ENCODE results near the gene CCL11.

- TF ChIP-seq ZNF589 (CRISPR knock-in tag; conservative IDR thresholded peaks at IDR 0.05) = no peak
- no peak for TF ChIP-seq FOSL1 (CRISPR knock-in tag; IDR thresholded peaks at IDR 0.05; ENCODE audit: borderline replicate concordance)
- no peak for TF ChIP-seq ZNF256 (CRISPR knock-in tag; conservative IDR thresholded peaks at IDR 0.05)
- no peak for TF ChIP-seq ELF4 (CRISPR knock-in tag; IDR thresholded peaks at IDR 0.05; ENCODE audit: borderline replicate concordance)
- no peak for TF ChIP-seq NFYC (CRISPR knock-in tag; IDR thresholded peaks at IDR 0.05)
- no peak for TF ChIP-seq HMG20B (CRISPR knock-in tag; conservative IDR thresholded peaks at IDR 0.05)
- no peak for TF ChIP-seq U2AF2 (IDR thresholded peaks at IDR 0.05; ENCODE audit: low read depth, low read length)
- no peak for TF ChIP-seq CTCF (CRISPR knock-in tag; IDR thresholded peaks at IDR 0.05)
- TF ChIP-seq MLLT10 (CRISPR knock-in tag; IDR thresholded peaks at IDR 0.05) = no peak
Measured at GRCh38 chr17:34254146-34254545, 31.4 kb upstream of the CCL11 start.
